HG03378 (cell line): ENCODE measurements around the gene WDR38.
"Not testable (repeated sequence)": the region's sequence is repeated elsewhere in the genome, so short reads cannot be mapped to it uniquely, and the experiment has no call there.

Source experiments
- ATAC-seq: cut with Tn5 transposase; IDR thresholded peaks from one replicate; pipeline ENCODE4 v1.9.1; 2021; ENCODE audit warnings: mild to moderate bottlenecking, moderate library complexity; ENCODE audit not compliant: unreplicated experiment

Gene WDR38

GRCh38 chr9:124831642-124832364 is 21.5 kb upstream of the WDR38 start:
- ATAC-seq: no peak

- no peak for ATAC-seq
Observed at GRCh38 chr9:124834591-124834990, 18.7 kb upstream of the WDR38 start.

- no peak for ATAC-seq
Observed at GRCh38 chr9:124835026-124835557, 18.2 kb upstream of the WDR38 start.

DNA sequence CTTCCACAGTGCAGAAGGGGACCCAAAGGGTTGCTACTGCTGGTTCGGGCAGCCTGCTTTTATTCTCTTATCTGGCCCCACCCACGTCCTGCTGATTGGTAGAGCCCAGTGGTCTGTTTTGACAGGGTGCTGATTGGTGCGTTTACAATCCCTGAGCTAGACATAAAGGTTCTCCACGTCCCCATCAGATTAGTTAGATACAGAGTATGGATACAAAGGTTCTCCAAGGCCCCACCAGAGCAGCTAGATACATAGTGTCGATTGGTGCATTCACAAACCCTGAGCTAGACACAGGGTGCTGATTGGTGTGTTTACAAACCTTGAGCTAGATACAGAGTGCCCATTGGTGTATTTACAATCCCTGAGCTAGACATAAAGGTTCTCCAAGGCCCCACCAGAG is 15.1 kb upstream of the WDR38 start:
- not testable (repeated sequence) for ATAC-seq

- ATAC-seq: not testable (repeated sequence)
Observed at GRCh38 chr9:124838567-124839275, 14.5 kb upstream of the WDR38 start.

DNA sequence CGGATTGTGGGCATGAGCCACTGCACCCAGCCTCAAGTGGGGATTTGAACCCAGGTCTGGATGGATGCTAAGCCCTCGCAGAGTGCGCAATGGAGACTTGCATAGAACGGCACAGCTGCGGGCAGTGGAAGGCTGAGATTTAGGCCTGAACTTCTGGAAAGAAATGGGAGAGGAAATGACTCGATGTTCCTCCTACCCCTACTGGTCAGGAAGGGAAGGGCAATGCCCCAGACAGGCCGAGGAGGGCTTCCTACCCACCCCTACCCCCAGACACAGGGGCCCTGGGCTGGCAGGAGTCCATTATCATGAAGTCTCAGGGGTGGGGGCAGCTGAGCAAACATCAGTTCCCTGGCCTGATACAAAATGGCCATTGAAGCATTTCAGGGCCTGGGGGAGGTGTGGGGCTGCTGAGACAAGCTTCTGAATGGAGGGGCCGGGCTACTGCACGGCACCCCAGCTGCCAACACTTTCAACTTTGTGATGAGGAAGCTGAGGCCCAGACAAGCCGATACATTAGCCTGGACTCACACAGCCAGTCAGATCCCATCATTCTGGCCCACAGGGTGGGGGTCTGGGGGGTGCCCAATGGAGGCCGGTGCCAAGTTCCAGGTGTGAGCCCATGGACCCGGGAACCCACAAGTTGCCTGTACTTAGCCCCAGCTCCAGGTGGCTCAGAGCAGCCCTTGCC is 13.5 kb upstream of the WDR38 start:
- no peak for ATAC-seq

DNA sequence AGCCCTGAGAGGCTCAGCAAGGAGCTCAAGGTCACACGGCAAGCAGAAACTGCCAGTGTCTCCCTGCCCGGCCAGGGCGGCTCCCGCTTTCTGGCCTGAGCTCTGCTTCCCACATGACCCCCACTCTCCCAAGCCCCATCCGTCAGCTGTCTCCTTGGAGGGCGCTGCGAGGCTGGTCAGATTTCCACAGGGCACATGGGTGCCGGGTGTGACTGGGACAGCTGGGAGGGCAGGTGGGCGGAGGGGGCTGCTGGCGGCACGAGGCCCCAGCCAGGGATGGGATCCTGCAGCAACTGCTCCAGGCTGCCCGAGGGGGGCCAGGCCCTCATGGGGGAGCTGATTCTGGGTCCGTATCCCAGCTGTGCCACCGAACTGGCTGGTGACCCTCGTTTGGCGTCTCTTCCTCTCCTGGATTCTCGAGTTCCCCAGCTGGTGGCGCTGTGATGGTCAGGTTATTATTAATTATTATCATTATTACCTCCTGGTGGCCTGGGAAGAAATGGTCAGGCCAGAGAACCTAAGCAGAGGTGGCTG is 12.9 kb upstream of the WDR38 start:
- no peak for ATAC-seq

DNA sequence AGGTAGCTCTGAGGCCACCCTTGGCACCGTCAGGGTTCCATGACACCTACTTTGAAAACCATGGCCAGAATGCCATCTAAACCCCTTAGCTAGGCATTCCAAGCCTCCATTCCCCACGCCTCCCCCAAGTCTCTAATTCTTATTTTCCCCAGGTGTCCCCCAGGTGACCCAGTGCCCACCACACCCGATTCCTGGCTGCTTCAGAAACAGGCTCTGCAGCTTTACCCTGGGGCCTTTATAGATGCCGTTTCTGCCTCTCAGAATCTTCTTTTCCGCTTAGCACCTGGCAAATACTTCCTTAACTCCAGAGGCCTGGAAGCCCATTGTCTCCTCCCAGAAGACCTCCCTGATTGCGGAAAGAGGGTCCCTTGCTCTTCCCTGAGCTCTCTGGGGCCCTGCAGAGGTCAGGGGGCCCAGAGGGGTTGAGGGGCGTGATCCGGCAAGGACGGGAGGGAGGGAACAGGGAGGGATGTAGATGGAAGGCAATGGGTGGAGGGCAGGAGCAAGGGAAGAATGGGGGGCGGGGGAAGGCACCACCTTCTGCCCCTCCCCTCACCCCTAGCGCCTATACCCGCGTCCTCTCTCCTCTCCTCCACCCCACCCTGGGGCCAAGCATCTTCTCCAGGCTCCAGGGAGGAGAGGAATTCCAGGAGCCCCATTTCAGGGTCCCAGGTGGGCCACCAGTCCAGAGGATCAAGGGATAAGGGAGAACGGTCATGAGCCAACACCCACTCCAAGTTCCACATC is 12.0 kb upstream of the WDR38 start:
- ATAC-seq: no peak

DNA sequence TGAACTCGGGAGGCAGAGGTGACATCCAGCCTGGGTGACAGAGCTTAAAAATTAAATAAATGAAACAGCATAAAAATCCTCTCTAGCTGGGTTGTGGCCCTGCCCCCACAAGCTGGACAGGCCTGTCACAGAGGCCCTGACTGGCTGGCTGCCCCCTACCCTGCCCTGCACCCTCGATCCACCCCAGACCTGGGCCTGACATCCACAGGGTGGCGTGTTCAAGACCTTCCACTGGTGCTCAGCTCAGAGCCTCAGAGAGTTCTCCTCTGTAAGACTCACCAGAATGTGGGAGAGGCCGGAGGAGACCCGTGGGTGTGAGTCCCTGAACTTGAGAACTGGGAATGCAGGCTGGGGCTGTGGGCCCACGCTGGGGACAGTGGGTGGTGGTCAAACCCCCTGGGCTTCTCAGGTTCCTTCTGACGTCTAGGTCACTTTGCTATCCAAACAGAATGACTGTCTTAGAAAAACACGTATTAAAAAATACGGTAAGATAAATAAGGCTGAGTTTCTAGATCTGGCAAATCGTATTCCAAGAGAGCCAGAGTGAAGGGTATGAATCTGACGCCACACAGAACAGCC is 9.7 kb upstream of the WDR38 start:
- ATAC-seq: no peak

DNA sequence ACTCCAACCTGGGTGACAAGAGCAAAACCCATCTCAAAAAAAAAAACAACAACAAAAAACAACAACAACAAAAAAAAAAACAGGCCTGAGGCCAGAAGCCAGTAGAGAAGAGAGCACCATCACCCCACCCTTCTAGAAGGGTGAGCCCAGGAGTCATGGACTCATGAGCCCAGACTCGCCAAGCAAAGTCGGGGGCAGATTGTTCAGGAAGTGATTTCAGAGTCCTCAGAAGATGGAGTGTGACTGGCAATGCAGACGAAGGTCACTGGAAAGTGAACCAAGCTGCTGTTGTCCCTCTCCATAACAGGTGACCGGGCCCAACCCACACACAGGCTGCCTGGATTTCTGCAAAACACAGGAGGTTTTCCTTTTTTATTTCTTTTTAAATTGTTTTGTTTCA is 9.0 kb upstream of the WDR38 start:
- no peak for ATAC-seq

GRCh38 chr9:124846467-124846866 is 6.8 kb upstream of the WDR38 start:
- not testable (repeated sequence) for ATAC-seq

- ATAC-seq: no peak
Observed at GRCh38 chr9:124846969-124847368, 6.3 kb upstream of the WDR38 start.

DNA sequence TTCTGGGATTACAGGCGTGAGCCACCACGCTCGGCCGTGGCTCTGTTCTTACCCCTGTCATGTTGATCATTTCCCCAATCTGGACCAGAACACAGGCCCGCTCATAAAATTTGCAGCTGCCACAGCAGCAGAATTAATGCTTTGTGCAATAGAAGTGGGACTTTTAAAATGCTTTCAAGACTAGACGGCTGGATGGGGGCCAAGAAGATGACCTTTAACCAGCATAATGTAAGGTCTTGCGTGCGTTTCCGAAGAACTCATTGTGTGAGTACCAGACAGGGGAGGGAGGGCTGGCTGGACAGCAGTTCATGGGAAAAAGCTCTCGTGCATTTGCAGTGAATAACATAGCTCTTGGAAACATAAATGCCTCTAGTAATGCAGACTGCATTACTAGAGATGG is 3.5 kb upstream of the WDR38 start:
- no peak for ATAC-seq

DNA sequence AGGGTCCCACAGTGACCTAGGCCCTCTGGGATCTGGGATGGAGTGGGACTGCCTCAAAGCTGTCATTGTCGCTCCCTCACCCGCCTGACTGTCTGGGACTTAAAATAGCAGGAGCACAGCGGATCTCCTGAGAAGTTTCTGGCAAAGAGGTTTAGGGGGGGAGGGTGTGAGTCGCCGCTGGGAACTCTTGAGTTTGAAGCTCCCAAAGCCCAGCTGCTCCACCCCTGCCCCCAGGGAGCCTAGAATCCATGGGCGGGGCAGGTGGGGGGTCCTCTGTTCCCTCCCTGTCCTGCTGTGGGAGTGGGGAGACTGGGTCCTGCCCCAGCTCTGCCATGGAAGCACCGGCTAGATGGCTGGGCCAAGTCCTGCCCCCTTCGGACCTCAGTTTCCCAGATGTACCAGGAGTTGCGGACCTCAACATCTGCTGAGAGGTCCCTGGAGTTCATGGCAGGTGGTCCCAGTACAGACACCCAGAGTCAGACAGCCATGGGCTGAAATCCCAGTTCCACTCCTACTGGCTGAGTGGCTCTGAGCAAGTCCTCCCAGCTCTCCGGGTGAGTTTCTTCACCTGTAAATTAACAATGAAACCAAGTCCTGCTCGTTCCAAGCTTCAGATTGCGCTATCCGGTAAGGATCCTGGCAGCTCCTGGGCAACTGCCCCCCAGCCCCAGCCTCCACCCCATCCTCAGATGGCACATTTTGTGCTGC is 985 bp upstream of the WDR38 start:
- no peak for ATAC-seq

- no peak for ATAC-seq
Observed at GRCh38 chr9:124853605-124854143, 414 bp downstream of the WDR38 start.

DNA sequence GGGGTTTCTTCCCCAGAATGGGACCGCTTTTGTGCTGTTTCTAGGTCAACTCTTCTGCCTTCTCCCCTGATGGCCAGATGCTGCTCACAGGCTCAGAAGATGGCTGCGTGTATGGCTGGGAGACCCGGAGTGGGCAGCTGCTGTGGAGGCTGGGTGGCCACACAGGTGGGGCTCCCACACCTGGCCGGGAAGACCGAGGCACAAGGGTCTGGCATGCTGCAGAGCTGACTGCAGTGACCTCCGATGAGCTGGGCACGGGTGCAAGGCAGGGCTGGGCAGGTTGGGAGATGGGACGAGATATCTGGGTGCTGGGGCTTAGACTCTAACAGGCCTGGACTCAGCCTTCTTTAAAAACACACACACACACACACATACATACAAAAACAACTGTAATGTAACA is 901 bp downstream of the WDR38 start:
- no peak for ATAC-seq

- no peak for ATAC-seq
Observed at GRCh38 chr9:124854822-124855221, 1.6 kb downstream of the WDR38 start.

DNA sequence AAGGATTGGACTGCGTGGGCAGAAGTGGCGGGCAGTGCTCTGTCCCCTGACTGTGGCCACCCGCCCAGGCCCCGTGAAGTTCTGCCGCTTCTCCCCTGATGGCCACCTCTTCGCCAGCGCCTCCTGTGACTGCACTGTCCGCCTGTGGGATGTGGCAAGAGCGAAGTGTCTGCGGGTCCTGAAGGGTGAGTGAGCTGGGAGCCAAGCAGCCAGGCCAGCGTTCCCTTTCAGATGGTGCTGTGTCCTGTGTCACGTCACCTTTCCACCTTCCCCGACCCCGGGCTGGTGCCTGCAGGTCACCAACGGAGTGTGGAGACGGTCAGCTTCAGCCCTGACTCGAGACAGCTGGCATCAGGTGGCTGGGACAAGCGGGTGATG is 2.3 kb downstream of the WDR38 start:
- ATAC-seq: no peak

DNA sequence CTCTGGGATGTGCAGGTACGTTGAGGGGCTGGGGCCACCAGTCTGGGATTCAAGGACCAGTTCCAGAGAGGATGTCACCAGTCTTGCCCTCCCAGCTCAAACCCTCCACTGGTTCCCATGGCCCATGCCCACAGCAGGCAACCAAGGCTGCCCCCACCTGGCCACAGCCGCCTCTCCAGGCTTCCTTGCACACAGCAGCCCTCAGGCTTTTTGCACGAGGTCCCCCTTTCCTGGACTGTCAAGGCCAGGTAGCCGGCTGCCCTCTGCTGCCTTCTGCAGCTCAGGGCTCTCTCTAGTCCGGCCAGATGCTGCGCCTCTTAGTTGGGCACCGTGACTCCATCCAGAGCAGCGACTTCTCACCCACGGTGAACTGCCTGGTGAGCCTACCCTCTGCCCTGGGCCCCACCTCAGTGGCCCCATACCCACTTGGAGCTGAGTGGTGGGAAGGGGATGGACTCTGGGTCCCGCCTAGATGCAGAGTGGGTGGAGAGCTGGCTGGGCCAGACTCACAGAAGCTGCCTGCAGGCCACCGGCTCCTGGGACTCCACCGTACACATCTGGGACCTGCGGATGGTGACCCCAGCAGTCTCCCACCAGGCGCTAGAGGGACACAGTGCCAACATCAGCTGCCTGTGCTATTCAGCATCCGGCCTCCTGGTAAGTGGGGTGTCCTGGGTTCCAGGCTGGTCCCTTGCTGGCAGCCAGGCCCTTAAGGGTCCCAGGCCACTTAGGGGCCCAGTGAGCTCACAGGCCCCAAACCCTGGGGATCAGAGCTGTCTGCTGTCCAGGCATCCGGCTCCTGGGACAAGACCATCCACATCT is 2.9 kb downstream of the WDR38 start:
- no peak for ATAC-seq
